PC-3 (cell line): ENCODE data around the gene ZSCAN32. TPM values are rescaled to one million over a fixed set of nuclear protein-coding genes. Genes with fewer than 3 reads are reported as not detected.

Source experiments
- ATAC-seq: fragments of 200-7000 bp; cut with Tn5 transposase; 2 replicates; pipeline ENCODE4 v1.9.1; 2020; ENCODE audit warnings: mild to moderate bottlenecking, moderate library complexity
- Bru-seq: library from RNA; stranded (reverse); fragments of 400-500 nt; gene quantifications from one replicate; lab custom pipeline; 2021; lab: Mats Ljungman, UMichigan
- BruChase-seq, 2 experiments: library from RNA; stranded (reverse); fragments of 400-500 nt; gene quantifications; one replicate each; lab custom pipeline; 2021; lab: Mats Ljungman, UMichigan
- BruUV-seq: library from RNA; stranded (reverse); fragments of 400-500 nt; replicated peaks from 2 replicates; lab custom pipeline; 2021; lab: Mats Ljungman, UMichigan
- CTCF ChIA-PET: fragments of 300-600 bp; sonication (Branson Sonifier 250); formaldehyde crosslinking; loops from one replicate; lab custom pipeline; 2022; ENCODE audit warnings: antibody characterized with exemption; lab: Charles Lee
- POLR2A ChIA-PET: fragments of 300-600 bp; sonication (Branson Sonifier 250); formaldehyde crosslinking; loops from one replicate; lab custom pipeline; 2022; ENCODE audit warnings: antibody characterized with exemption; ENCODE audit not compliant: unreplicated experiment; lab: Charles Lee
- DNase-seq: peaks from one replicate; pipeline ENCODE4 v3.0.0-alpha.2; 2015
- H2AFZ ChIP-seq: fragments of 300-600 bp; sonication (generic); 2 replicates; pipeline ENCODE4 v1.6.0; 2016; ENCODE audit warnings: antibody characterized with exemption, low read length
- H3F3A ChIP-seq: fragments of 300-600 bp; sonication (generic); one replicate; pipeline ENCODE4 v1.6.0; 2017; ENCODE audit warnings: antibody characterized with exemption, low read length, control low read depth, mild to moderate bottlenecking; ENCODE audit not compliant: unreplicated experiment
- H3K27ac ChIP-seq: fragments of 300-600 bp; sonication (generic); 2 replicates; pipeline ENCODE4 v1.5.1; 2016; ENCODE audit warnings: mild to moderate bottlenecking, low read length
- H3K27me3 ChIP-seq: fragments of 300-600 bp; sonication (generic); 2 replicates; pipeline ENCODE4 v1.6.1; 2016; ENCODE audit warnings: low read length, mixed read lengths
- H3K36me3 ChIP-seq: fragments of 300-600 bp; sonication (generic); 2 replicates; pipeline ENCODE4 v1.6.1; 2016; ENCODE audit warnings: low read depth, mixed run types, low read length, mixed read lengths
- H3K4me1 ChIP-seq: fragments of 300-600 bp; sonication (generic); 2 replicates; pipeline ENCODE4 v1.5.1; 2016; ENCODE audit warnings: low read length; ENCODE audit not compliant: insufficient read depth
- H3K4me2 ChIP-seq: fragments of 300-600 bp; sonication (generic); 2 replicates; pipeline ENCODE4 v1.6.0; 2016; ENCODE audit warnings: low read length
- H3K4me3 ChIP-seq: fragments of 300-600 bp; sonication (generic); 2 replicates; pipeline ENCODE4 v1.5.1; 2016; ENCODE audit warnings: mild to moderate bottlenecking, low read length, mixed read lengths
- H3K79me2 ChIP-seq: fragments of 300-600 bp; sonication (generic); 2 replicates; pipeline ENCODE4 v1.6.1; 2017; ENCODE audit warnings: low read length, mixed read lengths
- H3K9ac ChIP-seq: fragments of 300-600 bp; sonication (generic); 2 replicates; pipeline ENCODE4 v1.6.0; 2016; ENCODE audit warnings: mild to moderate bottlenecking, low read length
- H3K9me2 ChIP-seq: fragments of 300-600 bp; sonication (generic); replicated peaks from 2 replicates; pipeline ENCODE4 v1.6.1; 2016; ENCODE audit warnings: mixed run types, low read length, mixed read lengths
- H3K9me3 ChIP-seq: fragments of 300-600 bp; sonication (generic); 2 replicates; pipeline ENCODE4 v1.6.1; 2016; ENCODE audit warnings: low read length, mixed read lengths
- H4K20me1 ChIP-seq: fragments of 300-600 bp; sonication (generic); 2 replicates; pipeline ENCODE4 v1.6.1; 2016; ENCODE audit warnings: low read length, mixed read lengths
- CTCF ChIP-seq: fragments of 300-600 bp; sonication (generic); conservative IDR thresholded peaks from 2 replicates; pipeline ENCODE4 v1.5.1; 2017; ENCODE audit warnings: antibody characterized with exemption, low read depth, mild to moderate bottlenecking, low read length
- EZH2 ChIP-seq: fragments of 300-600 bp; sonication (generic); IDR thresholded peaks from one replicate; pipeline ENCODE4 v1.6.1; 2017; ENCODE audit warnings: antibody characterized with exemption, mild to moderate bottlenecking, low read length; ENCODE audit not compliant: unreplicated experiment
- EZH2phosphoT487 ChIP-seq: fragments of 300-600 bp; sonication (generic); IDR thresholded peaks from 2 replicates; pipeline ENCODE4 v1.6.1; 2018; ENCODE audit warnings: mild to moderate bottlenecking, antibody characterized with exemption, low read length, borderline replicate concordance
- intact Hi-C: fragments of 100-400 bp; cut with micrococcal nuclease; formaldehyde crosslinking; loops from 2 replicates; pipeline ENCODE4 v1.9.0; 2023
- long read RNA-seq: library from polyadenylated mRNA; unstranded; transcript quantifications from one replicate; pipeline ENCODE4 v2.0.0, GENCODE V29; 2021; ENCODE audit not compliant: unreplicated experiment
- total RNA-seq: library from RNA; depleted of rRNA; stranded (reverse); fragments of >200 nt; gene quantifications from 2 replicates; pipeline ENCODE4 v1.2.3, GENCODE V29; 2014; rRNA removed

ZSCAN32 gene
- 5.9 and 7.5 TPM in 2 replicates for total RNA-seq
- percentile 59 among the genes with signal in this experiment for Bru-seq, nascent RNA
- percentile 70 among the genes with signal in this experiment for BruChase-seq, experiment 1, labeled RNA remaining after a 6-hour chase
- percentile 71 among the genes with signal in this experiment for BruChase-seq, experiment 2, labeled RNA remaining after a 2-hour chase
- long read RNA-seq, transcript ZSCAN32-202 (7 exons, 3,173 nt): major isoform, 6 of 30 reads
- long read RNA-seq, partial matches to known transcripts: 11 of 30 reads
- long read RNA-seq, other reads (novel, unspliced or antisense): 9 of 30 reads

GRCh38 chr16:3400779-3401688, at the start of gene ZSCAN32, which contains the start of gene ZNF174:
Gene ZSCAN32 (minus strand): TSS chr16:3401004. CDS start chr16:3397557, 3,447 bp downstream.
Gene ZNF174 (plus strand): TSS chr16:3401215. CDS start chr16:3402005, 790 bp downstream.
- ChIA-PET CTCF (no interaction called here), POLR2A (interaction anchor here (0.6 kb wide), 1 partner anchor 36 kb away, joined by 7 read pairs; no protein-coding TSS in a partner anchor)
- Histone ChIP-seq H3K36me3 (peaks cover 43% of the 10 kb centered on the region), H3K4me1 (no peaks in the 10 kb centered on the region), H4K20me1 (no peaks in the 10 kb centered on the region), H2AFZ (peak within 1 kb of the TSS; percentile 95), H3K79me2 (peaks cover 28% of the 10 kb centered on the region), H3K4me2 (peak within 1 kb of the TSS; percentile 88), H3F3A (no peaks in the 10 kb centered on the region), H3K4me3 (peak within 1 kb of the TSS; percentile 99), H3K9me3 (no peaks in the 10 kb centered on the region; the same call in 1 of the 2 replicates), H3K9me2 (no peaks in the 10 kb centered on the region), H3K27ac (peak within 1 kb of the TSS; percentile 8; the same call in 1 of the 2 replicates), H3K27me3 (no peaks in the 10 kb centered on the region), H3K9ac (peak within 1 kb of the TSS; percentile 91)
- intact Hi-C loops: loop anchor here (1.0 to 2.0 kb wide), 2 partner anchors 58 to 118 kb away; partner anchors contain the start of gene ZNF263
- no peak for TF ChIP-seq EZH2
- no peak for TF ChIP-seq EZH2phosphoT487
- TF ChIP-seq CTCF: no peak
- ATAC-seq (peak; percentile 97), DNase-seq (peak; percentile 97)
- no TSS peak for BruUV-seq

- Histone ChIP-seq H3K4me3 (no peak overlapping the region), H2AFZ (no peak overlapping the region)
- BruUV-seq: no TSS peak
Observed at GRCh38 chr16:3444032-3444388, 43.2 kb upstream of the ZSCAN32 start.

More at GRCh38 chr16:3444032-3444388, 43.2 kb upstream of the ZSCAN32 start:
- ATAC-seq (no peak), DNase-seq (no peak)
- Histone ChIP-seq H3K36me3 (no peaks in the 10 kb centered on the region), H3K9me3 (no peaks in the 10 kb centered on the region), H4K20me1 (no peaks in the 10 kb centered on the region), H3K27ac (no peak overlapping the region), H3K4me1 (no peaks in the 10 kb centered on the region), H3K4me2 (no peak overlapping the region), H3K79me2 (no peaks in the 10 kb centered on the region), H3K27me3 (no peaks in the 10 kb centered on the region), H3F3A (no peaks in the 10 kb centered on the region), H3K9me2 (no peaks in the 10 kb centered on the region), H3K9ac (no peak overlapping the region)
- intact Hi-C loops: no loop called here
- CTCF ChIA-PET: no interaction called here
- TF ChIP-seq CTCF (no peak), EZH2 (no peak)
- POLR2A ChIA-PET: no interaction called here
